ENCODE data around the gene PPP2R3B.

The PPP2R3B gene

DNA sequence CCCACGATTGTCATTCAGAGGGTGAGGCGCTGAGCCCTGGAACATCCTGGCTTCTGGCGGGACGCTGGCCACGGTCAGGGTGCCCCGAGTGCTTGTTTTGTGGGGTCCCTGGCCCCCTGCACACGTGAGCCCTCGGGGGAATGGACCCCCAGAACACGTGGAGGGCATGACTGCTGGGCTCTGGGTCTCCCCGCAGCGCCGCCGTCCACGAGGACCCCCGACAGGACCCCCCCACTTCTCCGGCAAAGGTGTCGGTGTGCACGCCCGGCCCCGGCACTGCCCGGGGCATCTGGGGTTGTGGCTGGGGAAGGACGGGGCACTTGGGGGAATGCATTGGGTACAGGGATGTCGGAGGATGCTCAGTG is 54.2 kb downstream of the PPP2R3B start:
- no peak for TF ChIP-seq CTCF (IDR thresholded peaks at IDR 0.05; ENCODE audit: insufficient read depth, low read length)
- TF ChIP-seq POLR2AphosphoS5 (IDR thresholded peaks at IDR 0.05; ENCODE audit: low read depth): no peak
- no peak for TF ChIP-seq REST (IDR thresholded peaks at IDR 0.05; ENCODE audit: insufficient replicate concordance, low read depth)
- TF ChIP-seq GABPA (IDR thresholded peaks at IDR 0.05; ENCODE audit: low read depth): no peak
- TF ChIP-seq SPI1 (IDR thresholded peaks at IDR 0.05; ENCODE audit: borderline replicate concordance, low read depth): no peak
- DNase-seq (ENCODE audit: low read depth in 1 of 2, low spot score in 1 of 2): no peak
- no peak overlapping the region for H3K27ac ChIP-seq (replicated peaks)
- H3K27me3 ChIP-seq (ENCODE audit: insufficient read depth, poor library complexity, severe bottlenecking): peaks cover 10% of the 10 kb centered on the region
- no peak overlapping the region for H3K4me3 ChIP-seq (replicated peaks; ENCODE audit: insufficient read depth, low read length)

- no peak for DNase-seq (ENCODE audit: low read depth in 1 of 2, low spot score in 1 of 2)
- TF ChIP-seq REST (IDR thresholded peaks at IDR 0.05; ENCODE audit: insufficient replicate concordance, low read depth): no peak
- TF ChIP-seq CTCF (IDR thresholded peaks at IDR 0.05; ENCODE audit: insufficient read depth, low read length): no peak
- TF ChIP-seq POLR2AphosphoS5 (IDR thresholded peaks at IDR 0.05; ENCODE audit: low read depth): no peak
- no peak for TF ChIP-seq GABPA (IDR thresholded peaks at IDR 0.05; ENCODE audit: low read depth)
- TF ChIP-seq SPI1 (IDR thresholded peaks at IDR 0.05; ENCODE audit: borderline replicate concordance, low read depth): no peak
- Histone ChIP-seq H3K4me3 (replicated peaks; ENCODE audit: insufficient read depth, low read length) (no peak overlapping the region), H3K27me3 (ENCODE audit: insufficient read depth, poor library complexity, severe bottlenecking) (peaks cover 10% of the 10 kb centered on the region), H3K27ac (replicated peaks) (no peak overlapping the region)
These were observed 54.7 kb downstream of the PPP2R3B start for GRCh38 chrX:331825-332495.

- H3K27ac ChIP-seq (replicated peaks): no peak overlapping the region
- H3K27me3 ChIP-seq (ENCODE audit: insufficient read depth, poor library complexity, severe bottlenecking): peaks cover 10% of the 10 kb centered on the region
- TF ChIP-seq SPI1 (IDR thresholded peaks at IDR 0.05; ENCODE audit: borderline replicate concordance, low read depth) (no peak), CTCF (IDR thresholded peaks at IDR 0.05; ENCODE audit: insufficient read depth, low read length) (no peak), POLR2AphosphoS5 (IDR thresholded peaks at IDR 0.05; ENCODE audit: low read depth) (no peak), GABPA (IDR thresholded peaks at IDR 0.05; ENCODE audit: low read depth) (no peak), REST (IDR thresholded peaks at IDR 0.05; ENCODE audit: insufficient replicate concordance, low read depth) (no peak)
- H3K4me3 ChIP-seq (replicated peaks; ENCODE audit: insufficient read depth, low read length): no peak overlapping the region
- no peak for DNase-seq (ENCODE audit: low read depth in 1 of 2, low spot score in 1 of 2)
These were observed 55.4 kb downstream of the PPP2R3B start for GRCh38 chrX:331151-331824.

All from HL-60 (cell line).